NCI-H345 treated with DMSO at 0.1 percent for 48 hours (cell line): Measurements from ENCODE around the gene ZMYND10.
A peak's percentile ranks its signal among the peaks of the same experiment; 100 is the strongest.
"Not testable (repeated sequence)": the region's sequence is repeated elsewhere in the genome, so short reads cannot be mapped to it uniquely, and the experiment has no call there.

Experiments used
- DNase-seq: peaks from one replicate; lab custom pipeline; 2025; ENCODE audit not compliant: unreplicated experiment; lab: John Stamatoyannopoulos, UW

The ZMYND10 gene

DNA sequence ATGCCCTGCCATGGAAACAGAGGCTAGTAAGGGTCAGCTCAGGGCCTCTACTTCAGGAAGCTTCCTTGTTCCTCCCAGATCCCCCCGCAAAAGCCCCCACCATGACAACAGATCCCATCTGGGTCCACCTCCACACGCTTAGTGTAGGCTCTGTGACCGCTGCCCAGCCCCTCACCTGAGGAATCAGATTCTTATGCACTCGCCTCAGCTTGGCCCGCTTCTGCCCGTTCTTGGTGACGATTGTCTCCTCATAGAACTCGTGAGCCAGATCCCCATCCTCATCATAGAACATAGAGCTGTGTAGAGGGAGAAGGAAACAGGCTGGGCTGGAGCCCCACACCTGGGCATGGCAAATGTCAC, 19.4 kb downstream of the ZMYND10 start:
- no peak for DNase-seq

DNA sequence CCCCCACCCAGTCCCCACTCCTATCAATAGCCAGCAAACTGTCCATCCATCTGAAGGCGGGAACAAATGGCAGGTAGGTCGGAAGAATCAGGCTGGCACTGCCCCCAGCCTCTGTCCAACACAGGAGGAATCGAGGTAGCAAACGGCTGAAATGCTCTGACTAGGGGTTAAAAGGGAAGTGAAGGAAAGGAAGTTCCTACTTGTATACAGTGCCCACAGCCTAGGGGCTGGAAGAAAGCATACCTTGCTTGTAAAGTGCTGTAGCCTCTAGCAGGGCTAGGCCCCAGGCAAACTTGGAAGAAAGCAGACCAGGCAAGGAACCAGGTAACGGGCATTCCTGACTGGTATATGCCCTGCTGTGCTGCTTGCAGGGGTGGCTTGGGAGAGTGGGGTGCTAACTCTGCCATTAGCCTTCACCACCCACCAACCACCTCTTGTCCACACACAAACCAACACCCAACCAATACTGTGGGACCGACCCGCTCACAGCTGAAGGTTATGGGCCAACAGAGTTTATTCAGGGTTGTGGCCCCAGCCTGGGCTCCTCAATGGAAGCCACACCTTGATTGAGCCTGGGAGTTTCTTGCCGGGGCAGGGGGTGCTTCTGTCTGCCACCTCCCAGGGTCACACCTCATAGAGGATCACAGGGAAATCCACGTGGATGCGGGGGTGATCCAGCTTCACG, 19.9 kb downstream of the ZMYND10 start:
- DNase-seq = no peak

DNA sequence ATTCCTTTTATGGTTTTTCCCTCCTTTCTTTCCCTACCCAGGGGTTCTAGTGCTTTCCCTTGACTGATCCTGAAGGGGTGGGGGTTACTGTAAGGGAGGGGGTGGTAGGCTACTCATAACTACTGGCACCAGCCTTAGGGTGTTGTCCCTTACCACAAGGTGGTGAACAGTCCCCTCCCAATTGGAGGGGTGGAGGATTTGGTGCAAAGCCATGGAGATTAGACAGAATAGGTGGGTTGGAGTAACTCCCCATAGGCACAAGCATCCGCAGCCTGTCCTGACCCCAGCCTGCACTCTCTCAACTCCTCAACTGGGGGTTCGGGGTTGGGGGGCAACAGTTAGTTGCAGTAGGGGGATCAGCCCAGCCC, 20.4 kb downstream of the ZMYND10 start:
- no peak for DNase-seq

DNA sequence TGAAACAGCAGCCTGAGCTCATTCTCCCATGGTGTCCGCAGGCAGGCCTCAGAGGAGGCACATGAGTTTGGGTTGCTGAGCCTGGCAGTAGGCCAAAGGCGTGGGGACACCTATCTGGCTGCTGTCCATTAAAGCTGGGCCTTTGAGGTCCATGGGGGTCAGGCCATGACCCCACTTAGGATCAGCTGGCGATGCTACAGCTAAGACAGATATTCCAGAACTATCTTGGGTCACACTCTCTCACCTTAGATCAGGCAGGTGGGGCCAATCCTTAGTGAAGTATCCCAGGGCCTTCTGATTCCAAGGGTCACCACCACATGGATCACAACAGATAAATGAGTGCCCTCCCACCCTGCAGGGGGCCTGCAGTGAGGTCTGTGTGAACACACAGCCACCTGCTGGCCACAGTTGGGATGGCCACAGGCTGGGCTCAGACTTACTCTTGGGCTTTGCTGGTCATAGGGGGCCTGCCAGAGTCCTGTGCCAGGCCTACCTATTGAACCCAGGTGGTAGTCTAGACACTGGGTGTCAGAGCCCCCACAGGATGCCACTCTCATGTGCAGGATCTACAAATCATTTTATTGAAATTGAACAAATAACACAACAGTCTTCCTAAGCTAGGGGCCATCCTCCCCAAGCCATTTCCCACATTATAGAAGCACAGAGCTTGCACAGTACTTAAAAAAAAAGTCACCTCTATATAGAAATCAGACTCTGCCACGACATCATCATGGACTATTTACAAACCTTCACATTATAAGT, 21.0 kb downstream of the ZMYND10 start:
- peak; percentile 19 for DNase-seq

DNA sequence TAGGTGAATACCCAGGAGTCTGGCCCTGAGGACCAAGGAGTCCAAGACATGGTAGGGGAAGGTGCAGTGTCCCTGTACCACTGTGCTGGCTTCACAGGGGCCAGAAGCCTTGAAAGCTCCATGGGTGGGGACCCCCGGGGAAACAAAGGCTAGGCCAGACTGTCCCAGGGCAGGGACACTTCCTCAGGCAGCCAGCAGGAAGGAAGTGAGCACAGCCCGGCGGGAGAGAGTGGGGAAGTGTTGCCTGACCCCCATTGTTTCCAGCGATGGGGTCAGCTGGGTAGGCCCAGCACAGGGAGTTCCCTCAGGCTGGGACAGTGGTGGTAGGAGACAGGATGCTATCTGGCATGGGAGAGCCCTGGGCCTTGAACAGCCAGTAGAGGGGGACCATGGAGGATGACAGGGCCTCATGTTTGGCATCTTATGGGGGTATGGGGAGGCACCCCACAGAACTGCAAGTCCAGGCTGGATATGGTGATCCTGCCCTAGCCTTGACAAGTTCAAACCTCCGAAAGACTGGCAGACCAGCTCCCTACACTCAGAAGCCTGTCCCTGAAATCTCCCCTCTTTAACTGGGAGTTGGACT, 21.8 kb downstream of the ZMYND10 start:
- DNase-seq = no peak

DNA sequence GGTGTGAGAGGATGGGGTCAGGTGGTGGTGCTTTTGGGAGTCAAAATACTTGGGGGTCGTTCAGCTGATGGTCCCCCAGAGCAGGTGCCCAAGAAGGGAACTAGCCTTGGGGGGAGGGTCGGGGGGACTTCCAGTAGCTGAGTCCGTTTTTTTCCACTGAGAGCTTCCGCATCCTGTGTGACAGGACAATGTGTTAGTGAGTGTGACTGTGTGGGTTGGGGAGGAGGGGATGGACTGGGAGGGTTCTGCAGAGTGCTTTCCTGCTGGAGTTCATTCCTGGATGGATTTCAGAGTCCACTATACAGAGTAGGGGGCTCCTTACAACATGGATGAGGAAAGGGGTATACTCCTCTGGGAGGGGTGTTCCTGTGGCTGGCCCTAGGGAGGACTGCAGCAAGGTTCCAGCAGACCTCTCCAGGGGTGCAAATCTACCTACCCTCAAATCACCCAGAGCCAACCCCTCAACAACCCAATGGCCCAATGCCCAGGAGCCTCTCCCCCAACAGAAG, 22.4 kb downstream of the ZMYND10 start:
- DNase-seq = no peak

DNA sequence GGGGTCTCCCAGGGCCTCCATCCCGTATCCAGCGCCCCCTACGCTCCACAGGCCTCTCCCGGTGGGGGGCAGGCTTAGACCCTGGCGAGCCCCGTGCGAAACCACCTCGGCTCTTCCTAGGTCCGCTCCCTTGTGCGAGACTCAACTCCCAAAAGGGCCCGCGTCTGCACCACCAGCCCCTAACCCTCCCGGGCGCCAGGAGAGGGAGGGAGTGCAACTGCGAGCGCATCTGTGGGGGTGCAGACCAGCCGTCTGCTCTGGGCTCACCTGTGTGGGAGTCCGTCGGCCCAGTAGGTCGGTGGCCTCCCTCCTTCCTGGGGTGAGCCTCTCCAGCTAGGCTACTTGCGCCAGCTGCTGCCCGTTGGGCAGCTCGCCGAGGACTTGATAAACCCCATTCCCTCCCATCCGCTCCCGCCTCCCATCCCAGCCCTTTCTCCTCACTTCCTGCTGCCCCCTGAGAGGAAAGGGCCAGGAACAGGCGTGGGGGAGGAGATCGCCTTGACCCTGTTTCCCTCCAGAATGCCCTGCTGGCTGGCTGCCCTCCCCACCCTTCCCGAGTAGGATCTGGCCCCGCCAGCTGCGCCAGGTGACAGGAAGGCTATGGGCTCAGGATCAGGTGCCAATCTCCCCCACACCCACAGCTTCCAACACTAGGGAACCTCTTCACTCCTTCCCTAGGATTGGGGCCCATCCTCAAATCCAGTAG, 23.0 kb downstream of the ZMYND10 start, which contains the start of gene HYAL2:
Gene HYAL2, minus strand, starts transcription at position 360 of the 706 bp plus-strand sequence. CDS start 2,256 bp downstream, outside the sequence.
- no peak for DNase-seq

DNA sequence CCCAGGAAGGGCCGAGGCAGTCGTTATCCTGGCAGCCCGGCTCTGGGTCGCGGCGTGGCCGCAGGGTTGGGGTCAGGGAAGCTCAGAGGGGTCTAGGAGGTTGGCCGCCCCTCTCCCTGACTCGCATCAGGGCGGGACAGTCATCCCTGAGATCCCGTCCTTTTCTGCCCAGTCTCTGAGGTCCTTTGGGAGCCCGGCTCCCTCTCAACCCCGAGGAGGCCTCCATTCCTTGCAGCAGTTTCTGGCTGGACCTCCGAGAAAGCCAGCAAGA, 23.5 kb downstream of the ZMYND10 start:
- no peak for DNase-seq

DNA sequence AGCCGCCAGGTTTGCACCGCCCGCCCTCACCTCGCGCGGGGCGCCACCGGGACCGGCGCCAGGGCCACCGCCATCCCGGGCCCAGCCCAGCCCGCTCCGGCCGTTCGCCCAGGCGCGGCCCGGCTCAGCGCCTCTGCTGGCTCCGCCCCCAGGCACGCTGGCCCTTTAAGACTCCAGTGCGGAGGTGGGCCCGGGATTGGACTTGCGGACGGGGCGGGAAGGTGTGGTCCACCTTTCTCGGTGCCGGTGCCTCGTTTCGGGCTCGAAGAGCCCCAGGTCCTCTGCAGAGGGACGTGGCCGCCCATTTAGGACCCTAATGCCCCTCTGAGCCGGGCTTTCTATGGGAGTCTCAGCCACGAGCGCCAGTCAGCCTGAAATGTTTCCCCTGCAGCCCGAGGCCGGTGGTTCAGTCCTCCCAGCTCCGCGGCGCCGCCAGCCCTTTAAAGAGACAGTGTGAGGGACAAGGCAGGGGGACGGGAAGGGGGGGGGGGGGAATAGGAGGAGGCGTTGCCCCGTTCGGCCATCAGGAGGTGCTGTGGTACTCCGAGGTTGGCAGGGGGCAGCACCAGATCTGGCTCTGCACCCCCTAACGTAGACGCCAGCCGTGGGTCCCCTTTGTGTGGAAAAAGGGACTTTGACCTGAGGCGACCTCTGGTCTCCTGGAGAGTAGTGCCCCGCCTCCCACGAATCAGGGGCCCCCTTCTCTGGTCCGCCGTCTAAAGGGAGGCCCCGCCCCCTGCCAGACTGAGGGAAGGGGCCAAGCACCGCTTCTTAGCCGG, 24.0 kb downstream of the ZMYND10 start:
- DNase-seq = peak; percentile 65

DNA sequence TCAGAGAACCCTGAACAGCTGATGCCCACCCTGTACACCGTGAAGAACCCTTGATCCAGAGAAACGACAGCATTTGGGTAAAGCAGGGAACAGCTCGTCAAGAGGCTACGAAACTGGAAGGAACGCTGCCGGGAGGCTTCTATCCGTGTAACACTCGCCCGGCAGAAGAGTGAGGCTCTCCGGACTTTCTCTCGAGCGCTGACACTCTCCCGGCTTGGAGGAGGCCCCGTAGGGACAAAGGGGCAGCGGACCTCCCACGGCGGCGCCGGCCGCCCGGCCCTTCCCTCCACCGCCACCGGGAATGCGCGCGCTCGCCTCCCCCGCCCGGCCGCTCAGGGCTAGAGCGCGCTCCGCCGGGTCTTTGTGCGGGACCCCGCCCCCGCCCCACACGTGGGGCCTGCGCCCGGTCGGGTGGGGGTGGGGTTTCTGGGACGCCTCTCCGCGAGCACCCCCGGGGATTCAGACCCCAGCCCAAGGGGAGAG, 24.6 kb downstream of the ZMYND10 start:
- DNase-seq = peak; percentile 4

DNA sequence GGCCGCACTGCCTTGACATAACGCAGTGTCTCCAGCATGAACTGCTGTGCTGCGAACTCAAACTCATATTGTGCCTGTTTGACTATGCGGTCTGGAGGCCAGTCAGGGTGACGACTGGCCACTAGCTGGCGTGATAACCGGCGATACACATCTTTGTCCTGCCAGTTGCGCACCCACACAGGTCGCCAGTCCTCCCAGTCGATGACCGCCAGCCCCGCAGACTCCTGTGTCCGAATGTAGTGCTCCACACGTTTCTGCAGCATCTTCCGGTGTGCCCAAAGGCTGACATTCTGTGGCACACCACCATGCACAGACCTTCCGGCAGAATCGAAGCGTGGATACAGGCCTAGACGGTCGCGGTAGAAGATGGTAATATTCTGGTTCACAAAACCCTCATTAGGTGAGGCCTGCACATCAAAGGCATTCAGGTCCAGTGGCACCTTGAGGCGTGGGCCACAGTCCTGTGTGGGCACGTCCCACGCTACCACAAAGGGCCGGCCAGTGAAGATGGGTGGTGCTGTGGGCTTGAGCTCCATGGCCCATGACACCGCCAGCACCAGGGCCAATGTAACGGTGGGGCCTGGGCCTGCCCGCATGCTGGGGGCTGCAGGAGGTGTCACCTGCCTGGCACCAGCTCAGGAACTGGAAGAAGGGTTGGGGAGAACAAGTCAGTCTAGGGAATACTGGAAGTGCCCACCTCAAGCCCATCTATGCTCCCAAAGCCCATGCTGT, 25.5 kb downstream of the ZMYND10 start:
- DNase-seq = no peak

DNA sequence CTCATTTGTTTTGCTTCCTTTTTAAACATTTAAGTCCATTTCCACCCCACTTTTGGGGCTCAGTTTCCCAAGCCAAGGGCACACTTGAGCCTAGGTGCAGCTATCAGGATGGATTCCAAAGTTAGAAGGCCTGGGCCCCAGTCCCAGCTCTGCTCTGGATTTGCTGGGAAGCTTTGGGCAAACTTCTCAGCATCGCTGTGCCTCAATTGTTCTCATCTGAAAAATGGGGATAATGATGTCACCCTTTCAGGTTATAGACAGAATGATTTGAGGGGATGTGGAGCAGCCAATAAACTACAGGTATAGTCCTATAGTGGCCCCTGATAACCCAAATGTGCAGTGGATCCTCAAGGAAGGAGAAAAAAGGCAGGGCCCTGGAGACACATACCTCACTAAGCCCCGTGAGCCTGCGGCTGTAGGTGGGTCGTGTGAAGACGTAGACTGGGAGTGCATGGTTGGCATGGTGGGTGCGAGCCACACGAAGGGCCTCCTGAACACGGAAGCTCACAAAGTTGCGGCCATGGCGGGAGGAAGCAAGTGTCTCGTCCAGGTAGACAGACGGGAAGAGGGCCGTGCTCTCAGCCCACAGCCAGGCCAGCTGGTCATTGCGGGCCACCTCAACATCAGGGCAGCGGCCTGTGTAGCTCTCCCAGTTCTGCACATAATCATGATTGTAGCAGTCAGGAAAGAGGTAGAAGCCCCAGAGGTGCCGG, 26.2 kb downstream of the ZMYND10 start:
- DNase-seq = no peak

DNA sequence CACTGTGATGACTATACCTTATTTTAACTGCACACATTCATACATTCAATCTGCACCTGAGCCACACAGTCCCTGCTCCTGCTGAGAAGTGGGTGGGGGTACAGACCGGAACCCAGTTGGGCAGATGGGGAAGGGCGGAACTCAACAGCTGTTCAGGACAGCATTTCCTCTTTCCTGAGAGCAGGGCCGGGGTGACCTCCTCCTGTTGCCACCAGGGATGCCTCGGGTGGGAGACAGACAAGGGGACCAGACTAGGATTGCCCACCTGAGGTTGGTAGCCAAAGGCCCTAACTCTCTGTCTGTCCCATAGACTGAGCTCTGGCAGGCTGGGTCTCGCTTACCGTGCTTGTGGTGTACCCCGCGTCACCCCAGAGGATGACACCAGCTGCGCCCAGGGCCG, 26.9 kb downstream of the ZMYND10 start:
- no peak for DNase-seq

DNA sequence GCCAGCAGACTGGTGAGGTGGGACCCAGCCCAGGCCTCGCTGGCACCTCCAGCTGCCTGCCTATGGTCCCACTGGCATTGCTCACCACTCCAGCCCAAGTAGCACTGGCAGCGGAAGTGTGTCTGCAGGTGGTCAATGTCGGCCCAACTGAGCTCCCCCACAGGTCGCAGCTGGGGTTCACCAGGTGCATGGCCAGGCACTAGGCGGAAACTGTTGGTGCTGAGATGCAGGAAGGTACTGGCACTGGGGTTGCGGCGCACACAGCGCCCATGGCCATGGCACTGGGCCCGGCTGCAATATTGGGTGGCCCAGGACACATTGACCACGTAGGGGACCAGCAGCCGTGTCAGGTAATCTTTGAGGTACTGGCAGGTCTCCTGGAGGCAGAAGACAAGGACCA, 27.4 kb downstream of the ZMYND10 start:
- DNase-seq = no peak

DNA sequence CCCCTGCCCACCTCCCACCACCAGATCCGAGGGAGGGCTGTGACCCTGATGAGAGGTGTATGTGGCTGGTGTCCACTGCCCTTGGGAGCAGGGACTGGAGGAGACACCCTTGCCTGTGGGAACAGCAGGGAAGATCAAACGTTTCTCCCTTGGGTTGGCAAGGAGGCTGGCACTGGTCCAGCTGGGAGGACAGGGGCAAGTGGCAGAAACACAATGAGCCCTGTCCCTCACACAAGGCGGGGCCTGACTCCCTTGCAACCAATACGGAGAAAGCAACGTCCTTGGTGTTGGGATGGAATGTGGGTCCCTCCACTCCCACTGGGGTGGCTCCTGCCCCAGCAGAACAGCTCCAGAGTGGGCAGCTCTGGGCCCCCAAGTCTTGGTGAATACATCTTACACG, 28.2 kb downstream of the ZMYND10 start:
- no peak for DNase-seq

DNA sequence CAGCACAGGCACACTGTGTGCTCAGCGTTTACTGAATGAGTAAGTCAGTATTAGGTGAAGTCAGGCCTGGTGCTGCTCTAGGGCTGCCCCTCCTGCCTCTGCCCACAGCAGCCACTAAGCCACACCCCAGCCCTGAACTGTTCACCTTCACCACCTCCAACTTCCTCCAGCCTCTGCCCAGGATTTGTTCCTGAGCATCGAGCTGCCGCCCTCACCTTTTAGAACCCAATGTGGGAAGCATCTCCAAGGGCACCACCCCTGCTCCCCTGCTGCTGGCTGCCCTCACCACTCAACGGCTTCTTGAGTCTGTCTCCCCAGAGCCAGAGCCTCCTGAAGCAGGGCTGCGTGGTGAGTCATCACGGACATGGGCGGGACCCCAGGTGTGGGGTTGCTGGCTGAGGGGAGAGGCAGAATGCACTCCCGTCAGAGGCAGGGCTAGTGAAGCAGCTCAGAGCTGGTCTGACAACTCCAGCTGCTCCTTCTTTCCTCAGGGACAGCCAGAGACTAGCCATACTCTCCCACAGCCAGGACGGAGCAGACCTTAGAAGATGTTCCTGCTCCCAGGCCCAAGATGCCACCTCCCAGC, 28.8 kb downstream of the ZMYND10 start:
- no peak for DNase-seq

DNA sequence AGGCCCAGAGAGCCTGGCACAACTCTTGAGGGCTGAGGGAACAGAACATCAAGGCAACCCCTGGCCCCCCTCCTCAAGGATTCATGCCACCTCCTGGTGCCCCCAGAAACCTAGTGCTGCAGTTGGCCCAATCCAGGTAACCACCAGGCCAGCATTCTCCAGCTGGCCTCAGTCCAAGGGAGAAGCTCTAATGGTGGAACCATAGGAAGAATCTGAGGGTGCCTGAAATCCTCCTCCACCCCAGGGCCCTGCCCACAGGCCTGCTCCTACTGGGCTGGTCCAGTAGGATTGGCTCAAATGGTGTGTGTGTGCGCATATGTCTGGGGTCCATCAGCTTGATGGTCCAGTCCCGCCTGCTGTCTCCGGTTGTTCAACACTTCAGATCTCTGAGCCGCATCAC, 30.7 kb downstream of the ZMYND10 start:
- DNase-seq = no peak

DNA sequence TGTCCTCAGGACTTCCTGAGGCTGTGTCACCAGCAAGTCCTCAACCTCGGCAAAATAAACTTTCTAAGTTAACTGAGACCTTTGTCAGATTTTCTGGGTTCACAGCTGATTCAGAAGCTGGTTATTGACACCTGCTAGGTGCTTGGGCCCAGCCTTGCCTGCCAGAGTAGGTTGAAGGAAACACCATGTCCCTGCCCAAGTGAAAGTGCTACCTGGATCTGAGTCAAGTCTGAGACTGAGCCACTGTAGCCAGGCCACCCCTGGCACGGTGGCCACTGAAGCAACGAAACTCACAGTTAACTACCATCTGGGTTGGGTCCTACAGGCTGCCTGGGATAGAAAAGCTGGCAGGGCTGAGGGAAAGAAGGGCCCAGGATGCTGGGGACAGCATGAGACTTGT, 31.2 kb downstream of the ZMYND10 start:
- no peak for DNase-seq

DNA sequence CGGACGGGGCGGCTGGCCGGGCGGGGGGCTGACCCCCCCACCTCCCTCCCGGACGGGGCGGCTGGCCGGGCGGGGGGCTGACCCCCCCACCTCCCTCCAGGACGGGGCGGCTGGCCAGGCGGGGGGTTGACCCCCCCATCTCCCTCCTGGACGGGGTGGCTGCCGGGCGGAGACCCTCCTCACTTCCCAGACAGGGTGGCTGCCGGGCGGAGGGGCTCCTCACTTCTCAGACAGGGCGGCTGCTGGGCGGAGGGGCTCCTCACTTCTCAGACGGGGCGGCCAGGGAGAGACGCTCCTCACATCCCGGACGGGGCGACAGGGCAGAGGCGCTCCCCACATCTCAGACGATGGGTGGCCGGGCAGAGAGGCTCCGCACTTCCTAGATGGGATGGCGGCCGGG, 33.5 kb downstream of the ZMYND10 start:
- DNase-seq = not testable (repeated sequence)
